Right cardiac atrium (tissue), 5 donors: ENCODE results near the gene IP6K1. TPM values are rescaled to one million over a fixed set of nuclear protein-coding genes. Genes with fewer than 3 reads are reported as not detected.
"Not testable (repeated sequence)": the region's sequence is repeated elsewhere in the genome, so short reads cannot be mapped to it uniquely, and the experiment has no call there.

ENCODE experiments used
- ATAC-seq, 2 donors: fragments of 200-7000 bp; cut with Tn5 transposase; one replicate each; pipeline versions ENCODE4 v1.8.0 to v1.9.1; 2020; ENCODE audit warnings: moderate library complexity in 2 of 2, mild to moderate bottlenecking in 1 of 2
- DNase-seq, 3 donors: peaks; one replicate each; pipeline ENCODE4 v3.0.0-alpha.2; 2020
- H3K27ac ChIP-seq: one replicate; pipeline ENCODE4 v1.5.1; 2013; ENCODE audit warnings: mild to moderate bottlenecking, low read length, control low read depth, moderate library complexity
- H3K27me3 ChIP-seq: one replicate; pipeline ENCODE4 v1.6.1; 2013; ENCODE audit not compliant: control insufficient read depth, insufficient read depth
- H3K4me1 ChIP-seq: one replicate; pipeline ENCODE4 v1.6.1; 2013; ENCODE audit warnings: low read length; ENCODE audit not compliant: control insufficient read depth, insufficient read depth
- H3K4me3 ChIP-seq: one replicate; pipeline ENCODE4 v1.5.1; 2013; ENCODE audit warnings: low read length, control low read depth
- H3K9me3 ChIP-seq: one replicate; pipeline ENCODE4 v1.6.1; 2013; ENCODE audit warnings: low read length; ENCODE audit not compliant: control insufficient read depth
- WGBS: extraction: QIAGEN DNeasy Blood & Tissue Kit; methylation state at CpG from one replicate; pipeline ENCODE4 v1.1.7; 2013; 5-methylcytosine and 5-hydroxymethylcytosine counted together
- intact Hi-C, 4 donors: fragments of 100-400 bp; cut with DNase I; formaldehyde crosslinking; loops; one replicate each; pipeline versions ENCODE4 v1.11.0 to v1.14.0; 2022 to 2023
- microRNA-seq, 2 donors: library from miRNA; unstranded; fragments of <30 nt; microRNA quantifications; one replicate each; pipeline ENCODE4 v1.2.0, GENCODE V29; 2020 to 2021
- polyA plus RNA-seq: library from polyadenylated mRNA; stranded (reverse); fragments of 200-250 nt; gene quantifications from one replicate; pipeline ENCODE4 v1.2.3, GENCODE V29; 2013
- total RNA-seq, 4 donors: library from RNA; stranded (reverse); fragmentation: NEBNext Ultra II Directional; extraction: Animal tissue kit (Norgen Biotek cat#: 25700); gene quantifications; one replicate each; pipeline ENCODE4 v1.2.1, GENCODE V29; 2021
- donor health status: healthy with polysubstance abuse.
- donor health status: DM: no; HTN: yes; CAD: no.
- donor health status: DM: no; HTN: no; CAD: no.
- donor health status: DM: no; HTN: yes; CAD: no; lungs with severe emphysema.
- donor health status: DM: yes; HTN: yes; CAD: no.

IP6K1 gene
- total and polyA plus RNA-seq, 5 donors, result 14.6 to 24.0 (median 21.5) TPM

DNA sequence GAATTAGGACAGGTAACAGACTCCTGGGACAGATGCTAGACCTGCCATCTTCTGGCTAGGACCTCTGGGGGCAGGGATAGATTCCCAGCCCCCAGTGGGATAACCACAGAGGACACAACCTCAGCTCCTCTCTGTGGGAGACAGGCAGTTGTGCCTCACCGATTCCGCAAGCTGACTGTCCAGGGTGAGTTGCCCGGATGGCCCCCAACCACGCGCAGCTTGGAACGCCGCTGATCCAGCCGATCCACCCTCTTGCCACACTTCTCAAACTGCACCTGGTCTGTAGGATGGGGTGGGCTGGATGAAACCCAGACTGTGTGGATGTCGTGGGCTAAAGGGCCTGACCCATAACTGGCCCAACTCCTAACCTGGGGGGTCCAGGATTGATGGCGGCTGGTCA lies 101.2 kb downstream of the IP6K1 start:
- whole genome bisulfite sequencing, result 92% methylated on average over 10 of the region's 10 CpGs
- DNase-seq, H3K27me3 ChIP-seq, H3K9me3 ChIP-seq, H3K4me1 ChIP-seq, H3K27ac ChIP-seq, intact Hi-C loops, ATAC-seq, H3K4me3 ChIP-seq: not testable (repeated sequence)

DNA sequence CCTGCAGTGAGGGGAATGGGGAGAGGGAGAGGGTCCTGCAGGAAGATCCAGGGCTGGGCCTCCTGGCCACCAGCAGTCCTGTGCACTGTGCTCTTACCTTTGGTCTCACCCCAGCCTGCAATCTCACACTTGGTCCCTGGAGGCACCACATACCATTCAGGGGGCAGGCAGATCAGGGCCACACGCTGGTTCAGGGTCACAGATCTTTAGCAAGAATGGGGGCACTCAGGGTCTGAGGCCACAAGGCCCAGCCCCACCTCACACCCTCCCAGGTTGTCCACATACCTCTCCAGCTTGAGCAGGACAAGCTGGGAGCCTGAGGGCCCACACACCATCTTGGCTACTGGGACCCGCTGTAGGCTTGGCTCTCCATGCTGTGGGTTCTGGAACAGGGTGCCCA lies 101.9 kb downstream of the IP6K1 start:
- H3K9me3 ChIP-seq, intact Hi-C loops, ATAC-seq, H3K27me3 ChIP-seq, H3K27ac ChIP-seq, H3K4me3 ChIP-seq, H3K4me1 ChIP-seq: not testable (repeated sequence)
- peak in 2 of 3 donors; percentile 19 to 35 for DNase-seq
- 87% methylated on average over 2 of the region's 2 CpGs for WGBS

- peak in 1 of 3 donors; percentile 28 for DNase-seq
- 77% methylated on average over 6 of the region's 6 CpGs for WGBS
- no peak overlapping the region for H3K27ac ChIP-seq
- no peak for ATAC-seq
- H3K4me1 ChIP-seq, result peaks cover 2% of the 10 kb centered on the region
- H3K9me3 ChIP-seq, result no peaks in the 10 kb centered on the region
- no peaks in the 10 kb centered on the region for H3K27me3 ChIP-seq
- intact Hi-C loops, result no loop called here
- H3K4me3 ChIP-seq, result no peak overlapping the region
Observed at GRCh38 chr3:49683162-49683561, 103.2 kb downstream of the IP6K1 start.

- Histone ChIP-seq H3K27me3 (no peaks in the 10 kb centered on the region), H3K4me1 (peaks cover 2% of the 10 kb centered on the region), H3K27ac (no peak overlapping the region), H3K4me3 (no peak overlapping the region), H3K9me3 (no peaks in the 10 kb centered on the region)
- intact Hi-C loops, result no loop called here
- ATAC-seq, result no peak
- 79% methylated on average over 4 of the region's 4 CpGs for WGBS
- peak in 1 of 3 donors; percentile 4 for DNase-seq
Observed at GRCh38 chr3:49681543-49681942, 104.8 kb downstream of the IP6K1 start.

DNA sequence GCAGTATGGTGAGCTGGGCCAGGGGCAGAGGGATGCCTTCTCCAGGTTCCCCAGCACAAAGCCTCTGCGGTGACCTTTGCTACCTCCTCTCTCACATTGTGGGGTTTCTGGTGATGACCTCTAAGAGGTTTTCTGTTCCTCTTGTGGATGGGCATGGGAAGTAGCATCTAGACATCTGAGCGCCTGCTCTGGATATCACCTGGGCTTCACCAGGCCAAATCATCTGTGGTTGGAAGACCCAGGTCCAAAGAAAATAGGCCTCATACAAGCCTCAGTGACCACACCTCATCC lies 105.2 kb downstream of the IP6K1 start:
- no peaks in the 10 kb centered on the region for H3K4me1 ChIP-seq
- WGBS, result 95% methylated on average over 2 of the region's 2 CpGs
- intact Hi-C loops, result no loop called here
- H3K9me3 ChIP-seq, result no peaks in the 10 kb centered on the region
- H3K27me3 ChIP-seq, result no peaks in the 10 kb centered on the region
- ATAC-seq, result no peak
- DNase-seq, result no peak
- H3K27ac ChIP-seq, result no peak overlapping the region
- H3K4me3 ChIP-seq, result no peak overlapping the region

DNA sequence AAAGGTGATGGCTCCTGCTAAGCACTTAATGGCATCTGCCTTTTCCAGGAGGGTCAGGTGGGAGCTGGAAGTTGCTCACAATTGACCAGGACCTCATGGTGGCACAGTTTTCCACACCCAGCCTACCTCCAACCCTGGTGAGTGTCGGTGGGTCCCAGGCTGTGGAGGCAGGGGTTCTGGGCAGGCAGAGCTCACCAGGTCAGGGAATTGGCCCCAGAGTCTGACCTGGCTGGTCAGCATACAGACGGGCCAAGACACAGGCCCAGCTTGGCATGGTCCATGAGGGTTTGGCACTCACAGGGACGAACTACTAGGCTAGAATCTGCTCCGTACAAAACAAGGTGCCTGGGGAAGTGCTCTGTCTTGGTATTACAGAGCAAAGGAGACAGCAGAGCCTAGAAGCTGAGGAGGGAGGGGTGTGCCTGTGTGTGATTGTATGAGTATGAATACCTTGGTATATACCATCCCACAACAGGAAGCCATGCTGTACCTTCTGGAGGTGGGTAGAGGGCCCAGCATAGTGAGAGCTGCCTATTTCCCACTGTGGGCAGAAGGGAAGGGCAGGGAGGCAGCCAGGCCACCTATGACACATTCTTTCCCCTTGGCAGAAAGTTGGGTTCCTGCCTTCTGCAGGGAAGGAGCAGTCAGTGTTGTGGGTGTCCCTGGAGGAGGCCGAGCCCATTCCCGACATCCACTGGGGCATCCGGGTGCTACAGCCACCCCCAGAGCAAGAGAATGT lies 105.7 kb downstream of the IP6K1 start:
- WGBS, result 84% methylated on average over 7 of the region's 7 CpGs
- peak in 1 of 3 donors; percentile 17 for DNase-seq
- no peaks in the 10 kb centered on the region for H3K4me1 ChIP-seq
- H3K9me3 ChIP-seq, result no peaks in the 10 kb centered on the region
- H3K4me3 ChIP-seq, result no peak overlapping the region
- no peak for ATAC-seq
- intact Hi-C loops, result no loop called here
- H3K27ac ChIP-seq, result no peak overlapping the region
- no peaks in the 10 kb centered on the region for H3K27me3 ChIP-seq

DNA sequence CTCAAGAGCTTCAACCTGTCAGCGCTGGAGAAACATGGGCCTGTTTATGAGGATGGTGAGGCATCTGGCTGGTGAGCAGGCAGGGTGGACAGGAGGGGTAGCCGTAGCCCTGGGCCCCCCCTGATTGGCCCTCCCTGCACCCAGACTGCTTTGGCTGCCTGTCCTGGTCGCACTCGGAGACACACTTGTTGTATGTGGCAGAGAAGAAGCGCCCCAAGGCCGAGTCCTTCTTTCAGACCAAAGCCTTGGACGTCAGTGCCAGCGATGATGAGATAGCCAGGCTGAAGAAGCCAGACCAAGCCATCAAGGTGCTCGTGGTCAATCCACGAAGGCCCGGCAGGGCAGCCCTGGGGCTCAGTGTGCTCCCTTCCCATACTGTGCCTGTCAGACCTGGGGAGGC lies 110.4 kb downstream of the IP6K1 start:
- H3K27ac ChIP-seq, result no peak overlapping the region
- DNase-seq, result peak in 1 of 3 donors; percentile 49
- no peaks in the 10 kb centered on the region for H3K9me3 ChIP-seq
- no peak overlapping the region for H3K4me3 ChIP-seq
- 90% methylated on average over 11 of the region's 11 CpGs for WGBS
- no peaks in the 10 kb centered on the region for H3K27me3 ChIP-seq
- H3K4me1 ChIP-seq, result peaks cover 5% of the 10 kb centered on the region
- intact Hi-C loops, result loop anchor here in 1 of 4 donors (10.0 kb wide), 1 partner anchor 211 kb away; no protein-coding TSS in a partner anchor
- no peak for ATAC-seq

- DNase-seq (peak in 1 of 3 donors; percentile 76), ATAC-seq (peak; percentile 37 to 54)
- H3K4me1 ChIP-seq, result peaks cover 5% of the 10 kb centered on the region
- H3K27ac ChIP-seq, result peak overlapping the region; percentile 8
- peak overlapping the region; percentile 67 for H3K4me3 ChIP-seq
- no peaks in the 10 kb centered on the region for H3K27me3 ChIP-seq
- intact Hi-C loops, result loop anchor here (5.0 to 10.0 kb wide), 3 partner anchors 132 to 210 kb away; no protein-coding TSS in a partner anchor
- WGBS, result 11% methylated on average over 34 of the region's 34 CpGs
- no peaks in the 10 kb centered on the region for H3K9me3 ChIP-seq
Observed at GRCh38 chr3:49674497-49674983, 111.8 kb downstream of the IP6K1 start.

Small RNAs within 50 kb of the gene (microRNA-seq; reads per million reads assigned to microRNA genes)
- 0 reads per million in 2 donors for gene MIR5193

Other genes starting within 250 kb of the IP6K1 start
- gene BSN, start 232.1 kb downstream of the IP6K1 start, total RNA-seq, result 1 to 10 TPM in 1 of 4 donors, under 1 TPM in 3; 0.25 to 1.4 (median 0.39) TPM
- gene BSN, start 232.1 kb downstream of the IP6K1 start, polyA plus RNA-seq, result 0.38 TPM
- gene APEH, start 112.2 kb downstream of the IP6K1 start, total RNA-seq, result 100 to 1,000 TPM in 1 of 4 donors, 10 to 100 TPM in 3; 75.7 to 110 (median 93.6) TPM
- gene APEH, start 112.2 kb downstream of the IP6K1 start, polyA plus RNA-seq, result 37.4 TPM
- gene MST1, start 97.1 kb downstream of the IP6K1 start, total RNA-seq, result 1 to 10 TPM; 3.5 to 7.5 (median 6.6) TPM
- gene MST1, start 97.1 kb downstream of the IP6K1 start, polyA plus RNA-seq, result 6.2 TPM
- gene RNF123, start 97.0 kb downstream of the IP6K1 start, total RNA-seq, result 10 to 100 TPM; 36.6 to 44.6 (median 41.8) TPM
- 24.4 TPM for gene RNF123, start 97.0 kb downstream of the IP6K1 start, polyA plus RNA-seq
- gene AMIGO3, start 66.9 kb downstream of the IP6K1 start, total RNA-seq, result under 1 TPM in 1 of 4 donors, not detected in 3; 0.09 TPM
- gene AMIGO3, start 66.9 kb downstream of the IP6K1 start, polyA plus RNA-seq, result 0.57 TPM
- gene GMPPB, start 62.6 kb downstream of the IP6K1 start, total RNA-seq, result 10 to 100 TPM; 12.6 to 34.7 (median 19.6) TPM
- gene GMPPB, start 62.6 kb downstream of the IP6K1 start, polyA plus RNA-seq, result 13.2 TPM
- gene CDHR4, start 13.3 kb upstream of the IP6K1 start, total RNA-seq, result under 1 TPM in 1 of 4 donors, not detected in 3; 0.29 TPM
- gene CDHR4, start 13.3 kb upstream of the IP6K1 start, polyA plus RNA-seq, result 0.07 TPM
- 1 to 10 TPM; 2.2 to 6.4 (median 4.6) TPM for gene INKA1, start 16.7 kb upstream of the IP6K1 start, total RNA-seq
- 3.9 TPM for gene INKA1, start 16.7 kb upstream of the IP6K1 start, polyA plus RNA-seq
- gene UBA7, start 27.4 kb upstream of the IP6K1 start, total RNA-seq, result 10 to 100 TPM; 25.5 to 40.5 (median 38.2) TPM
- 25.1 TPM for gene UBA7, start 27.4 kb upstream of the IP6K1 start, polyA plus RNA-seq
- gene TRAIP, start 70.0 kb upstream of the IP6K1 start, total RNA-seq, result 1 to 10 TPM in 3 of 4 donors, under 1 TPM in 1; 0.68 to 1.5 (median 1.3) TPM
- gene TRAIP, start 70.0 kb upstream of the IP6K1 start, polyA plus RNA-seq, result 0.81 TPM
- not detected for gene CAMKV, start 83.4 kb upstream of the IP6K1 start, total RNA-seq
- not detected for gene CAMKV, start 83.4 kb upstream of the IP6K1 start, polyA plus RNA-seq
- gene MST1R, start 117.3 kb upstream of the IP6K1 start, total RNA-seq, result 1 to 10 TPM in 3 of 4 donors, under 1 TPM in 1; 0.94 to 2.7 (median 2.1) TPM
- gene MST1R, start 117.3 kb upstream of the IP6K1 start, polyA plus RNA-seq, result 1.9 TPM
- 1 to 10 TPM; 7.4 to 9.0 (median 8.0) TPM for gene MON1A, start 143.3 kb upstream of the IP6K1 start, total RNA-seq
- gene MON1A, start 143.3 kb upstream of the IP6K1 start, polyA plus RNA-seq, result 8.2 TPM
- gene RBM6, start 153.6 kb upstream of the IP6K1 start, total RNA-seq, result 10 to 100 TPM; 43.2 to 52.6 (median 46.9) TPM
- 53.1 TPM for gene RBM6, start 153.6 kb upstream of the IP6K1 start, polyA plus RNA-seq